Activated T-cell treated with anti-CD3 and anti-CD28 coated beads, Interleukin-2, amount 50 U/mL, for 48 hours (primary cell): ENCODE data around the gene CHML.
A peak's percentile ranks its signal among the peaks of the same experiment; 100 is the strongest.

ENCODE experiments used
- DNase-seq, 2 experiments: peaks; one replicate each; pipeline ENCODE4 v3.0.0-alpha.2; 2020

CHML gene

DNA sequence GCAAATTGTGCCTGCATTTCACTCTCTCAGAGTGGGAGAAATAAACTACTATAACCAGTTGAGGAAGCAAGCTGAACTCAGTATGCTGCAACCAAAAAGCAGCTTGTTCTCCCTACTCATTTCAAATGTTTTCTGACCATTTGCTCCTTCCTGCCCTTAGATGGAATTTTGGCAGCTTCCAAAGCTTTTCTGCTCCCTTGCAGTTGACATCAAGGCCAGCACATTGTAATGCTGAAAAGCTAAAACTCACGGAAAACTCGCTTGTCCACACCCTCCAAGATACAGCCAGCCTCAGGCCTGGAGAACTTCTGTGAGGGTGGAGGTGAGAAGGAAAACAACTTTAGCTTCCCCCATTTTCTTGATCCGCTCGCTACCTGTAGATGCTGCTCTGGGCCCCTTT, 5.0 kb upstream of the CHML start:
- DNase-seq = no peak

DNA sequence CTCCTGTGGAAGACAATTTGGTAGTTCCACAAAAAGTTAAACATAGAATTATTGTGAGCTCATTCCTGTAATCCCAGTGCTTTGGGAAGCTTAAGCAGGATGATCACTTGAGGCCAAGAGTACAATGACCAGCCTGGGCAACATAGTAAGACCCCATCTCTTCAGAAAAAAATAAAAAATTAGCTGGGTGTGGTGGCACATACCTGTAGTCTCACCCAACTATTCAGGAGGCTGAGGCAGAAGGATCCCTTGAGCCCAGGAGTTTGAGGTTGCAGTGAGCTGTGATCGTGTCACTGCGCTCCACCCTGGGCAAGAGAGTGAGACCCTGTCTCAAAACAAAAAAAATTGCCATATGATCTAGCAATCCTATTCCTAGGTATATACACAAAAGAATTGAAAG, 4.1 kb upstream of the CHML start:
- no peak for DNase-seq

DNA sequence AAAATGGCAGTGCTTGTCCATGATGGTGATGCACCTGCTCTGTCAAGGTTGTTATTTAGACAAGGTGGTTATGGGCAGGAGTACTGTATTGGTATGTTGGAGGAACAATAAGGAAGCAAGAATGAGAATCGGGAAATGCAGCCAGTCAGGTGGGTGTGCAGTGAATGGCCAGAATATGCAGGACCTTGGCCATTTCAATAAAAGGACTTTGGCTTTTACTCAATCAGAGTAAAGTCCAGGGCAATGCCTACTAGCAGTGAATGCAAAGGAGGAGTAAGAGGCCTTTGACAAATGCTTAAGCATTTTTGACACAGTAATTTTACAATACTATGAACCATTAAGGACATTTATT, 2.4 kb upstream of the CHML start:
- DNase-seq = no peak

DNA sequence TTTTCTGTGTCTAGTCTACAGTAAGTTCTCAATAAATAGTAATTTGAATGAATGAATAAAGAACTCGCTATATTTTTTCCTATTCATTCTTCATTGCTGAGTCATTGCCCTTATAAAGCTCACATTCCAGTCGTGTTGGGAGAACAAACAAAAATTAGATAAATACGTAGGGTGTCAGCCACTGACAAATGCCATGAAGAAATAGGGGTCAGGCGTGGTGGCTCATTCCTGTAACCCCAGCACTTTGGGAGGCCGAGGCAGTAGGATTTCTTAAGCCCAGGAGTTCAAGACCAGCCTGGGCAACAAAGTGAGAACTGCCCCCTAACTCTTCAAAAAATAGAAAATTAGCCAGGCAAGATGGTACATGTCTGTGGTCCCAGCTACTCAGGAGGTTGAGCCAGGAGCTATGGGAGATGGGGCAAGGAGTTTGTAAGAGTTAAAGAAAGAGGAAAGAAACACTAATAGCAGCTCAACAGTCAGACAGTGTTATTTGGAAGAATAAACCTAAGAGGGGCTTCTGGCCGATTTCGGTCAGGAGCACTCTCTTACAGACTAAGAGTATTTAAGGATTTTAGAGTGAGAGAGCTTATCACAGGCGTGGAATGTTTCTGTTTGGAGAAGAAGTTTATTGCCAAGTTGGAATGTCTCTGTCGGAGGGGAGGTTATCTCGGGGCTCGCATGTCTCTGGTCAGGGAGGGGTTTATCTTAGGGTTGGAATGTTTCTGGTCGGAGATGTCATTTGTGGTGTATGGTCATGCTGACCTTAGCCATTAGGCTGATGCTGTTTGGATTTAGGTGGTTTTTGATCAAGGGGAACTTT, 1.8 kb upstream of the CHML start:
- no peak for DNase-seq

DNA sequence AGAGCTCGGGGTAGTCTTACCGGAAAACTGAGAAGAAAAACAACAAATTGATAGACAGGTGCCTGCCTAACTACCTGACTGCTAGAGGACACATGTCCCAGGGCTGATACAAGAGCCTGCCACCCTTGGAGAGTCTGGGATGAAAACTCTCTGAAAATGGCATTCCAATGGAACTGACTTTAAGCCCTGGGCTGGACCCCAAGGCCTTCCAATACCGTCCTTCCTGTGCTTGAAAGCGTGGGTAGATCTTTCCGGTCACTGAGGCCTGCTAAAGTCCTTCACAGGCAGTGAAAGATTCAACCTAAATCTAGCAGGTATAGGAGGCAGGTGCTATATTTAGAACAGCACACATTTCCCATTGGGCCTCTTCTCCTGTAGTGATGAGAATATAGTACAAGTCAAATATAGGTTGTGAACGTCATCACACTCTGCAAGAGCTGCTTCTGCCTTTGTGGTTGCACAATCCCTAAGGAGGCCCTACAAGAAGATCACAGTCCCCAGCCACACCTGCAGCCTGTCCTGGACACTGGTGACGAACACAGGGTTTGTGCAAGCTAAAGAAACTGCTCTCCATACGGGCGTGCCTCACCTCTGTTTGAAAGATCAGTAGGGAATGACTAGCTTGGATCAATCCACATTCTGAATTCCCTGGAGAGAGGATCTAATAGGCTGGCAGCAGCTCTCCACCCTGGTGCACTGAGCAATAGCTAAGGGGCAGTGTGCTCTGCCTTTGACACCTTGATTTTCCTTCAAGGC, 876 bp upstream of the CHML start:
- no peak for DNase-seq

DNA sequence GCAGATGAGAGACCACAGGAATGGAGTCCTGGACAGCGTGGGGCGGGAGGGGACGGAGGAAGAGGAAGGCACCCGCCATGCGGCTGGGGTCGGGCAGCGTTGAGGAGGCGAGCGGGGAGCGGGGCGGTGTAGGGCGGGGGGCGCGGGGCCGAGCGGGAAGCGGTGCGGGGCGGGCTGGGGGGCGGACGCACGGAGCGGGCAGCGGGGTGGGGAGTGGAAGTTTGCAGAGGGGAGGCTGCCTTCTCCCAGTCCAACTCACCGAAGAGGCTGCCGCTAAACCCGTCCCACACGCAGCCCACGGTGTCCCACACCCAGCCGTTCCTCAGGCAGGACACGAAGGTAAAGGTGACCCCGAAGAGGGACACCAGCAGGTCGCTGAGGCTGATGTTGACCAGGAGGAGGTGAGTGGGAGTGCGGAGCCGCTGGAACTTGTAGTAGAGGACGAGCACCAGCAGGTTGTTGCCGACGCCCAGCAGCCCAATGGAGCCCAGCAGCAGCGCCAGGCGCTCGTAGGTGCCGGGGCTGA, 483 bp downstream of the CHML start:
- peak; percentile 69 to 74 for DNase-seq

DNA sequence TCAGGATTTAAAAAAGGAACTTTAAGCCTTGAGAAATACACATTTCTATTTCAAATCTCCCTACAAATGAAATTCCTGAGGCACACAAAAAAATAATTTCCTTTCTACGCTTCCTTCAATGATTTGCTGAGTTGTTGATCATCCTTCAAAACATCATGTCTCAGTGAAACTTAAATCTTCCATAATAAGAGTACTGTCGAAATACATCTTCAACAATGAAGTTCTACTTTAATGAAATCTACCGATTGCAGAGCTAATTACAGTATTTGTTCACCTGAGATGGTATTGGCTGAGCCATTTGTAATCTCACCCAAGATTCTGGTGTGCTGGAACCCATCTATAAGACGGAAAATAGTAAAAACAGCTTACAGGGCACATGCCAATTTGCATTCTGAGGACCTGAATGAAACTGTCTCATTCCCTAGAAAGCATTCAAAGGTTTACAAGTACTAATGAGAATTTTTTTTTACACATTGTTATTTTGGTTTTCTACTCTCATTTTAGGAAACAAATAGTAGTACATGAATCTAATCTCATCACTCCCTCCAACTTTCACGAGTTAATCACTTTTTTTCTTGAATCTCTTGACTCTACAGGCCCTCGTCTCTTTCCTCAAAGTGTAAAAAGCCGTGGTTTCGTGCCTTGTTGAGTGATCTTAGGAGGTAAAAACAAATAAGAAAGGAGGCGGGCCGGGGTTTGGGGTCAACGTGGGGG, 1.1 kb downstream of the CHML start:
- no peak for DNase-seq

DNA sequence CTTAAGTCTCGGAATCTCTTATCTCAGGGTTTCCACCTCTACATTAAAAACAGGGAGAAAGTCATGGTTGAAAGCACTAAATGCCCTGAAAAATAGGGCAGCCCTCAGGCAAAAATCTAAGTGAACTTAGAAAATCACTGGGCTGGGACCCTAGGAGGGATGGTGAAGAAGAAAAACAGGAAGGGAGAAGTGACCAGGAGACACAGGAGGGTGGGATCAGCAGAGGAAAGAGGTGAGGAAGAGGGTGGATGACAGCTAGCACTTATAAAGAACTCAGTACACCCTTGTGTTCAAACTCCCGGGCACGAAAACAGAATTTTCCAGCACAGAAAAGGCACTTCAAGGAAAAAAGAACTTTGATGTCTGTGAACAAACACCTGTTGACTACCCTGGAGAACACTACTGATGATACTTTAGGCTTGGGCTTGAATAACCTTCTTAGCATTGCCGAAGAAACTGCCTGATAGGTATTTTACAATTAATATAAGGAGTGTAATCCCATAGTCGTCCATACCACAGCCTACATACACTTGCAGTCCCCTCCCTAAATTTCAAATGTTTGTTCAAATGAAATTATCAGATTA, 2.0 kb downstream of the CHML start:
- DNase-seq = no peak

DNA sequence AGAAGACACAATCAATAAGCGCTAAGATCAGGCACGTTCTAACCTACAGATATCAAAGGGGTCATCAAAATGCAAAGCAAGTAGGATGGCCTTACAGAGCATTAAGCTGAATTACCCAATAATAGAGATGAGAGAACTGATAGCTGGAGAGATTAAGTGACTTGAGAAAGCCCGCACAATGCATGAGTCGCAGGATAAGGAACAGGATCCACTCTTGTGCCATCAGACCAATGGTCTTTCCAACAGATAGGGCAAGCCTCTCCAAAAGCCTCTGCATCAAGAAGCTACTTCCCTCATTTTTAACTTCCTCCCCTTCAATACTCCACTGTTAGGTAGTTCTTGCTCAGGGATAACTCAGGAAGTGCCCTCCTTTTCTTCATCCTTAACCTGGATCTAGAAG, 2.6 kb downstream of the CHML start:
- no peak for DNase-seq

DNA sequence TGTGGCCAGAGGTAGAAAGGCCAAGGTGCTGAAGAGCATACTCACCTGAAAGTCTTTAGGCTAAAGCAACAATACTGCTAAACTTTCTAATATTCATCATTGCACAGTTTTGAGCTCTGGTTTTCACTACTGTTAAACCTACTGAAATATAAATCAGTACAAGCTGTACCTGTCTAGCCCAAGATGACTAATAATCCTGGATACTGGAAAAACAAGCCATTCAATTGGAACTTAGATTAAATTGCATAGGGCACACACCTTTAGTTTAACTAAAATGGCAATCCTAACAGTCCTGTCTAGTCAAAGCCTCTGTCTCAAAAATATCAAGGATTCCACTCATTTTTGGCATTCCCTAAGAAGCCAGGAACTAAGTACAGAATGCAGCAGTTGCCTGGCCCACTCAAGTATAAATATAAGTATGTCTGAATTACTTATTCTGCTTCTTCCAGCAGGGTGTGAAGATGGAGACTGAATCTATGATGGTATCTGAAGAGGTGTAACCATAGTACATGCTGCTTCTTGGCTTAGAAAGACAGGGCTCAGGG, 3.1 kb downstream of the CHML start:
- DNase-seq = no peak

DNA sequence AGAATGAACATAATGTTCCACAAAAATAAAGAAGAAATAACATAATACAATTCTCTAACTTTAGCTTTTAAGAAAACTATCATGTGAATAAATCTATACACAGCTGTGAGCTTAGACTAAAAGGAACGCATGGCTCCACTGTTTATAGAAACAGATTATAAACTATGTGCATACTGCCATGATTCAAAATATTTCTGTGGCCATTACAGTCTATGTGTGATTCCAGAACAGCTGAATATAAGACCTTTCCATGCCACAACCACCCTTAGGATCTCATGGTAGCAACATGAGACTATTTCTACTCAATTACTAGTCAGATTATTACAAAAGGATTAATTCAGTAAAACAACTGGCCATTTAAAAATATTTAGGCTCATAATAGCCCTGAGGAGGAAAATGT, 3.9 kb downstream of the CHML start:
- no peak for DNase-seq

DNA sequence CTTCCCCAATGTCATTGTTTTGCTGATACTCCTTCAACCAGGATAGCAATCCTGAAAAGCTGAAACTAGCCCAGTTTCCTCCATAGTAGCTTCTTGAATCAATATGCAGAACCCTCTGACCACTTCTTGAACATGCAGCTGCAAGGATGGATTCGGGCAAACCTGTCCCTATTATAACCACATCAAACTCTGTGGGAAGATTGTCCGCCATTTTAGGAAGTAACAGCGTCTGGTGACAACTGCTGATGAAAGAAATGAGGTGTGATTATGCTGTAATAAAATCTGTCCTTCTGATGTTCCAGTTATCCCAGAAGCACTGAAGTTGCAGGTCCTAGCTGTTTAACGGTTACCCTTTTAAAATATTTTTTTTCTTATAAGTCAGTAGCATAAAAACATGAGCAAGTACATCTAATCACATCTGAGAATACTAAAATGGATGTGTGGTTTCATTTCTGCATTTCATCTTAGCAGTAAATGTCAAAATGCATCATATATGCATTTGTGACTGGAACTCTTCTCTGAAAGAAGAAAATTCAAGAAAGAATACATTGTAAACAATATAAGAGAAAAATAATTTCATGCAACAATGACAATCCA, 4.5 kb downstream of the CHML start:
- DNase-seq = no peak

DNA sequence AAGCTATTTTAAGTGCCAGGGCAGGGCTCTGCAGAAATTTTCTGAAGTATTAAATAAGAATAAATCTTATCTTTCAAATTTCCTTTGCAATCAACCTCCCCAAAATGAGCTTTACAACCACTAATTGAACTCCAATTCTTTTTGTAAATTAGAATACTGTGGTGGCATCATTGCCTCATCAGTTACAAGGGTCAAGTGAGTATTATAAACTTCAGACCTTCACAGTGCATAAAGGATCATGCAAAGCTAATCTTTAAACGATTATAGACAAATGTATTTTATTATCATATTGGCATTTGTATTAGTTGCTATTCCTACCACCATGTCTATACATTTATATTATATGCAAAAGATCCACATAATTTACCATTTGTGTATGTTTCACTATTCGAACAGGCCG, 7.2 kb downstream of the CHML start:
- no peak for DNase-seq

DNA sequence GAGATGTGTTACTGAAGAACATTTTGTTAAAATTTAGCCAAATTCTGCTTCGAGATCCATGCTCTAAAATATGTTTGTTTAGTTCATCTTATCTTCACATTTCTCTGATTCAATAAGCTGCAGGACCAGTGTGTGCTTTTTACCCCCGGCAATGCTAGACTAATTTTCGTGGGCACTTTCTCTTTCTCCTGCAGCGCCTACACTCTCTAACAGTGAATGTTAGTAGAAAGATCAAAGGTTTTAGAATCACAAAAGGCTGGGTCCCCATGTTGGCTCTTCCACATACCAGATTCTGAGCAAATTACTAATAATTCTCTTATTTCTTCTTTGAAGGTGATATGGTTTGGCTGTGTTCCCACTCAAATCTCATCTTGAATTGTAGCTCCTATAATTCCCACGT, 8.5 kb downstream of the CHML start:
- no peak for DNase-seq

DNA sequence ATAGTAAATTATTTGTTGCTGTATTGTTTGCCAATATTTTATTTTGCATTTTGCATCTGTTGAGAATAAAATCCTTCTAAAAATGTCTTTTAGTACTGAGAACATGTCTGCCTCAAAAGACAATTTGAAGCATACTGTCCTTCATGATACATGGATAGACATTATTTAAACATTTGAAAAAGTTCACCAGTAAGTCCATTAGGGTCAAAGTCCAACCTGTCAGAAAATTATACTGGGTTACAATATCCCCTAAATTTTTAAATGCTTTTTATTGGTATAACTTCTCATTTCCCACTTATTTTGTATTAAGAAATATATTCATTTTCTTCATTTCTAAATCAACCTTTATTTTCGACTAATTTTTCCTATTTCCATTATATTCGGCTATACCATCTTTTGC, 9.3 kb downstream of the CHML start:
- no peak for DNase-seq

DNA sequence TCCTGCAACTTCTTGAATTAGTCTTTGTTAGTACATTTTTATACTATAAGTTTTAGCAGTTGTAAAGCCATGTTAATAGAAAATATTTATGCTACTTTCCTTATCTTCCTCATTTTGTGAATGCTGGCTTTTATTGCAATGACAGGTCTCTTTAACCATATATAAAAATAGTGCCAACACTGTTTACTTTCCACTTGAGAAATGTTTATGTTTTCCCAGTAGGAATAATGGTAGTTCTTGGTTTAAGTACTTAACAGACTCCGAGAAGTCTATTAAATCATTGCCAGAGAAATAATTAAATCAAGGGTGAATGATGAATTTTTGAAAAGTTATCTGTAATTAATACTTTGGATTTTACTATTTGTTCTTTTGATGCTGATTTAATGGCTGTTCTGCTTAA, 9.7 kb downstream of the CHML start:
- no peak for DNase-seq

DNA sequence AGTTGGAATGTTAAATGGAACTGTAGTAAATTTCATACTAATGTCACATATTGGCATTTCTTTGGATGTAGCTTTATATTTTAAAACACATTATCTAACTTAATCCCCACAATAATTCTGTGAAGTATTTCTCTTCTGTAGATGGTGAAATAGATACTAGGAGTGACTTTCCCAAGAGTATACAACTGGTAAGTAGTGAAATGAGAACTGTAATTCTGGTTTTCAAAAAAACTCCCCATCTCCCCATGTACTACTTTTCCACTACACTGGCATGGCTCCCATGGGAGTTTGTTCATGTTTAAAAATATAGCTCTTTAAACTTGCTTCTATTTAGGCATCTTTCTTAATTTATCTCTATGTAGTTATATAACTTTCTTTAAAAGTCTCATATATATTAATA, 10.2 kb downstream of the CHML start:
- DNase-seq = no peak

DNA sequence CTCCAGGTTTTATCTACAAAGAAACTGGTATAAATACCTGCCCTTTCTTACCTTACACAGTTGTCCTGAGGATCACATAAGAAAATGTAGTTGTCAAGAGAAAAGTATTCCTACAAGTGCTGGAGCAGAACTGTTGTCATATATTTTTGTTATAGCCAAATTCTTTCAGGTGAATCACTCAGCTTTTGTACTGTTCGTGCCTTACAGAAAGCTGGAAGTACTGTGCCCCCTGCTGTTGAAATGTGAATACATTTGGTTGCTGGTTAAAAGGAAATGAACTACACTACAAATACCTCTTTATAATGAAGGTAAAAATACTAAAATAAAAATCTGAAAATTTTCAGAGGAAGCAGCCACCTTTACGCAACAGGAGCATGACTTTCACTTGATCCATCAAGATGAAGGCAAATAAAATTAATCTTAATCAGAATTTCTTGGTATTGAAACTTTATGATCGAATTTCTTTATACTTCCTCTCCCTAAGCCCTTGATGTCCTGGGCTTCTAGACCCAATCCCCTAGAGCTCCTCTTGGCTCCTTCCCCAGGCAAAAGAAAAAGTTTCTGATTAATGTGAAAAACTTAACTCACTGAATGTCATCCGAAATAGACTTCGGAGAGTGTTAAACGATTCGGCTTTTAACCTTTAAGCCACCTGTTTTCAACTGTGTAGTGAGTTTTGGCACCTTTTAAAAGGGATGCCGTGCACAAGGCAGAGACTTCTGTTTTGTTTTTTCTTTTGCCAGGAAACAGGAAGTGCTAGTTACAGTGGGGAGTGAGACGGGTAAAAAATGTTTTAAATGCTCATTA, 12.5 kb downstream of the CHML start:
- DNase-seq = no peak

DNA sequence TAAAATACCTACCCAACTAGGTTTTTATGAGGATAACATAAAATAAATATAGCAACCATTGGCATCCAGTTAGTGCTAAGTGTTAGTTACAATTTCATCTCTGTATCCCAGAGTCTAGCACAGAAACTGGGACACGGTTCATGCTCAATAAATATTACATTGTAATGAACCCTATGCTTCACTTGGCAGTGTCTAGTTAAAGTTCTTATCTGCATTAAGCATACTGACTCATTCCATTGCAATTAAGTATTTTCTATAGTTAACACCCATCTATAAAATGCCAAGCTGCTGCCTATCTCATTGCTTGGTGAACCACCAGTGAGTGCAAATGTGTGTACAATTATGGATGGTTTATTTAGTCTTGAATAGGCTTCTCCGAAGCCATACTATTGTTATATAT, 15.2 kb downstream of the CHML start:
- DNase-seq = no peak

DNA sequence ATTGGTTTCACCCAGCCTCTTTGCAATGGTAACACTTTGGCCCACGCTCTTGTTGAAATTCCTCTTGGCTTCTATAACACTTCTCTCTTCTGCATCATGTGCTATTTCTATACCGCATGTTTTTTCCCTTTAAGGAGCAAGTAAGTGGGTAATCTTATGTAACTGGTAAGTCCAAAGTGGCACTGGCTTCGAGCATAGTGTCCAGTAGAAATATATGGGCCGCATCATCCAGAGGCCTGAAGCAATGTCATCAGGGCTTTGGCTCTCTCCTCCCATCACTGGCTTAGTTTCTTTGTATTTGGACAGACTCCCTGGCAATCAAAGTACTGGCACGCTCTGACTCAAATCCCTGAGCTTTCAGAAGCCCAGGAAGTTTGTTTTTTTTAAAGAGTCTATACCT, 17.5 kb downstream of the CHML start:
- no peak for DNase-seq

DNA sequence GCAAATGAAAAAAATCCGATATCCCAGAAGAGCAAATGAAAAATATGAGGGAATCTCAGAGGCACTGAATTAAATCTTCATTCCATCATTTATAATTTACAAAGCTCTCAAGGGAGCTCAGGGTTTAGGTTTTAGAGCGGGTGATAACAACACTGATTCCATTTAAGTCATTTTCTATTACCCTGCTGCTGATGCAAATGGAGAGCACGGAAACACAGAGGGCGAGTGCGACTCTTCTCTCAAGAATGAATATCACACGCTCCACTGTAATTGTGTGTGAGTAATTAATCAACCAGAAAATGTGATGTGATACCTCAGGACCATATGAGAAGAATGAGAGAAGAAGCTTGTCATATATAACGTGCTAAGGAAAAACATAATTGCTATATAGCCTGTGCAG, 22.7 kb downstream of the CHML start:
- no peak for DNase-seq
